GM18498 (cell line): ENCODE data around the gene ACKR4.
"Not testable (repeated sequence)": the region's sequence is repeated elsewhere in the genome, so short reads cannot be mapped to it uniquely, and the experiment has no call there.

Source experiments
- ATAC-seq: cut with Tn5 transposase; IDR thresholded peaks from one replicate; pipeline ENCODE4 v1.9.1; 2021; ENCODE audit warnings: mild to moderate bottlenecking, moderate library complexity; ENCODE audit not compliant: unreplicated experiment

ACKR4 gene

DNA sequence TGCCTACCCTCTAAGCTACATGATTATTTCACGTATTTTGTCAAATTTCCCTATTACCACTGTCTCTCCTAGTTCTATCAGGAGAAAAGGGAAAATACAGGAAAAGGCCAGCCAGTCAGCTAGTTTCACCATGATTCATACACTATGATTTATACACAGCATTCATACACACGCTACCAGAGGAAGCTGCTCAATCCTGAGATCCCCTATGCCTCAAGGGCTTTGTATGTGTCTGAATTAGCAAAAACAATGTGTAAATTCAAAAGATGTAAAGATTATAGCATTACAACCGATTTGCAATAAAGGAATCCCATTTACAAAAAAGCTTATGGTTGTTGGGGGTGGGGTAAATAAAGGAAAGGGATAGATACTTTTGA is 3.1 kb upstream of the ACKR4 start:
- no peak for ATAC-seq

GRCh38 chr3:132594498-132594897 is 2.6 kb upstream of the ACKR4 start:
- no peak for ATAC-seq

DNA sequence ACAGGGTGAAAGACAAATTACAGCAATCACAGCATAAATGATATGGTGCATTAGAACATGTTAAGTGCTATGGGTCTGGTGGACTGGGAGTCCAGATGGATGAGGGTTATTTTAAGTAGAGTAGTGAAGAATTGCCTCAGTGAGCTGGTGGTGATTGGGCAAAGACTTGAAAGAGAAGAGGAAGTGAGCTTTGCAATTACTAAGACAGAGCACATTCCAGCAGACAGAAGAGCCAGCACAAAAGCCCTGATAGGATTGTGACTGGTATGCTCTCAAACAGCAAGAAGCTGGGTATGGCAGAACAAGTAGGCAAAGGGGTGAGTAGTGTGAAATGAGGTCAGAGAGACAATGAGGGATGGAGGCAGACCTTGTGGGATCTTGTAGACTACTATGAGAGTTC is 2.1 kb upstream of the ACKR4 start:
- ATAC-seq = no peak

DNA sequence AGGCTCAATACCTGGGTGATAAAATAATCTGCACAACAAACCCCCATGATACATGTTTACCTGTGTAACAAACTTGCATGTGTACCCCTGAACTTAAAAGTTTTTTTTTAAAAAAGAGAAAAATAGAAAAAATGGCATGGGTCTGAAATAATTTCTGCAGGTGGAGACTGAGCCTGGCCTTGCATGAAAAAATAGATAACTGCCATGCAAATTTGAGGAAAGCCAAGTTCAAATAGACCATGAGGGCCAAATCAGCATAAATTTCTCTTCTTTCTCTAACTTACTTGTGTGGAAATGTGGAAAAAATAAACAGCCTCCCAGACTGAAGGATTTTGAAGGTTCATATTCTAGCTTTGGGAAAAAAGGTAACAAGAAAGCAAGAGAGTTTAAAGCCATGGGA is 744 bp upstream of the ACKR4 start:
- no peak for ATAC-seq

DNA sequence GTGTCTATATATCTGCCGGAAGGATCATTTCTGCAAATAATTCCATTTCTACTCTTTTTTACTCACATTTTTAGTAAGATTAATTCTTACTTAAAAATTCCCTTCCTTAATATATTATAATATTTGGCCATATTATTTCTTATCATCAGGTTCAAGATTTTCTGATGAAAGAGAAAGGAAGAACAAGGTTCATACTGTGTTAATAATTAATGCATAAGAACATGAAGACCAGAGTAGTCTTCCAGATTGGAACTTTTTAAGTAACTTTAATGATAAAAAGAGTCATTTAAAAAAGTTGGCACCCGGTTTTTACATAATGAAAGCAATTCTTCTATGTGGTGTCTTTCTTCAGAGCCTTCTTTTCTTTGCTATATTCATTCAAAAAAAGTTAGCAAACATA is 590 bp downstream of the ACKR4 start:
- no peak for ATAC-seq

DNA sequence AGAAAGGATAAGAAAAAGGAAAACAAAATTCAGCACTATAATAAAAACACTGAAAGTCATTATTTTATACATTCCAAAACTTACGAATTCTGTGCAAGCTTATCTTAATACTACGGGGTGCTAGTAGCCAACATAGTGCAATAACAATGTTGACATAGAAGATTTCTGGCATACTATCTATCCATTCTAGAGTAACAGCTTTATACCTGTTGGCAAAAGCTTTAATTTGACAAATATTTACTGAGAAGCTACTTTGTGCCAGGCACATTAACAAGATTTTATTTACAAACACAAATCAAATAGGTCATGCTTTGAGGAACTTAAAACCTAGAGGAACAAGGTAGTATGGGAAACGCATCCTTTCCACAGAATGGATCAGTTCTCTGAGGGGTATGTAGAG is 1.1 kb downstream of the ACKR4 start:
- ATAC-seq = no peak

- not testable (repeated sequence) for ATAC-seq
Observed at GRCh38 chr3:132600614-132601013, 3.5 kb downstream of the ACKR4 start.

- ATAC-seq = no peak
Observed at GRCh38 chr3:132605374-132605792, 8.3 kb downstream of the ACKR4 start.

GRCh38 chr3:132606085-132606484 is 9.0 kb downstream of the ACKR4 start:
- no peak for ATAC-seq

- ATAC-seq = not testable (repeated sequence)
Observed at GRCh38 chr3:132606620-132607019, 9.6 kb downstream of the ACKR4 start.

- not testable (repeated sequence) for ATAC-seq
Observed at GRCh38 chr3:132615301-132615700, 18.2 kb downstream of the ACKR4 start.

GRCh38 chr3:132615881-132616280 is 18.8 kb downstream of the ACKR4 start:
- no peak for ATAC-seq

- no peak for ATAC-seq
Observed at GRCh38 chr3:132616780-132617179, 19.7 kb downstream of the ACKR4 start.

GRCh38 chr3:132622148-132622547 is 25.1 kb downstream of the ACKR4 start:
- ATAC-seq = no peak

GRCh38 chr3:132622761-132623160 is 25.7 kb downstream of the ACKR4 start:
- ATAC-seq = no peak

DNA sequence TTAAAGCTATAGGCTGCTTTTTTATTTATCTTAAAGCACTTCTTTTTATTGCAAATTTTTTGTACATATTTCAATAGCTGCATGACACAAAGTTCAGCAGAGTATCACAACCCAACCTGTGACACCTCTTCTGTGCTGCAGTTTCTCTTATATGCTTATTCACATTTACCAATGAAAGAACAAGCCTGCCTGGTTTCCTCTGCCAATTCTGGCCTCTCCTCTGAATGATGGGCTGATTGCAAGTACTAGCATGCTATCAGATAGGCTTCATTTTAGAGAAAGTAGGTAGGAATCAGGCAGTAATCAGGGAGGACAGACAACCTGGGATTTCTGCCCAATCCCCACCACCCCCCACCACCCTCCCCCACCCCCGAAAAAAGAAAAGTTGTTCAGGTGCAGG is 26.6 kb downstream of the ACKR4 start:
- ATAC-seq = no peak

GRCh38 chr3:132624790-132625189 is 27.7 kb downstream of the ACKR4 start:
- ATAC-seq = no peak

DNA sequence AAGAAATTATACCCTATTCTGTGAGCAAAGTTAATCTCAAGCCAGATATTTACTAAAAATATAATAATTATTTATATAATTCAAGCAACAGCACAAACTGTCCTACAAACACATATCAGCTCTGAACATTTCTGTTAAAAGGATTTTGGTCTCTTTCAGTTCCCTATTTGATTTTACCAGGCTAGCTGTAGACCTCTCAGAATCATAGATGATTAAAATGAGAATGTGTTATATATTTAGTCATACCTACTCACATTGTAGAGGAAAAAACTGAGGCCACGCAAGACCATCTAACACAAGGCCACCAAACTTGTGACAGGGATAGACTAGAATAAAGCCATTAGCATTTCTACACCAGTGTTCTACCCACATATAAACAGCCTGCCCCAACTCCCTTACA is 28.5 kb downstream of the ACKR4 start:
- peak; percentile 87 for ATAC-seq

GRCh38 chr3:132626955-132627354 is 29.9 kb downstream of the ACKR4 start:
- no peak for ATAC-seq

- ATAC-seq = no peak
Observed at GRCh38 chr3:132628157-132628556, 31.1 kb downstream of the ACKR4 start.

DNA sequence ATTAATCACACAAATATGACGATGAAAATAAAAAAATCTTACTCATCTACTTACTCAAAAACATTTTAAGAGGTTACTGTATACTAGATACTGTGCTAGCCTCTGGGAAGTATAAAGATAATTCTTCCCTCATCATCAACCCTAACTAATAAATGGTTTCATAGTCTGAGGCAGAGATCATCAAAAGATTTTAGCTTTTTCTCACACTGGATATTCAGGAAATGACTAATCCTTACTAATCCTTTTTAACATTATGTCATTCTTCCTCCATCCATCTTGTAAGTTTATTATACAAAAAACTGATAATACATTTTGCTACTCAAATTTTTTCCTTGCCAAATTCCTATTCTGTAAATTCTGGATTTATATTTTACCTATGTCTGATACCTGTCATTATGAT is 32.9 kb downstream of the ACKR4 start:
- ATAC-seq = no peak

GRCh38 chr3:132630612-132631011 is 33.5 kb downstream of the ACKR4 start:
- no peak for ATAC-seq

GRCh38 chr3:132635052-132635451 is 38.0 kb downstream of the ACKR4 start:
- ATAC-seq = no peak

DNA sequence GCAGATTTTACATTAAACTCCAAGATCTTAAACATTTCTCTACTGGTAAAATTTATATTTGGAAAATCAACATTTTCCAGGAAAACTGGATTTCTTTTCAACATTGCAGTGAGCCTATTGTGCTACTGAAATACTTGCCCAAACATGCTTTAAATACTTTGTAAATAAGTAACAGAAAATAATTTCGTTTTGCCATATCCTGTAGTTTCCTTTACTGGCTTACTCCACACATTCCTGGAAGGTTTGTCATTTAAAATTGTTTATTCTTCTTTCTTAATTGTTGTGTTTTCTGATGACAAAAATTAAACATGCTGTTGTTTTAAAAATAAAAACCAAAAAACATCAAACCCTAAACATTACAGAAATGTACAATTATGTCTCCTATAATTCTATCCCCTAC is 40.5 kb downstream of the ACKR4 start:
- no peak for ATAC-seq
